NCI-H2029 treated with DMSO at 0.1 percent for 48 hours (cell line): ENCODE results near the gene MICAL3.

Experiments used
- DNase-seq: peaks from one replicate; lab custom pipeline; 2025; lab: John Stamatoyannopoulos, UW

The MICAL3 gene

DNA sequence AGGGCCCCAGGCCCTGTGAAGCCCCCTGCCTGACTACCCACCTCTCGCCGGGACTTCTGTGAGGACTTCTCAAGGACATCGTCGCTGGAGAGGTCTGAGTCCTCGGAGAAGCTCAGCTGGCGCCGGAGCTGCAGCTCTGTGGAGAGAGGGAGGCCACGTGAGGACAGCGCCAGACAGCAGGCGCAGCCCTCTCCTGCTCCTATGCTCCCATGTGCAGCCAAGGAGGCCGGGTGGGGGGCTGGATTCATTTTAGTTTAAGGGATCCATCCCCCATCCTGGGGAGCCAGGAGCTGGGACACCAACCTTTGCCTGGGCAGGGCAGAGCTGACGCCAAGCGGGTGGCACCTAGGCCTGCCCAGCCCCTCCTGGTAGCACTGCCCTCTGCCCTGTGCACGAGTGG is 207.7 kb downstream of the MICAL3 start:
- no peak for DNase-seq

- DNase-seq, result no peak
Observed at GRCh38 chr22:17815703-17816254, 208.6 kb downstream of the MICAL3 start.

- DNase-seq, result no peak
Observed at GRCh38 chr22:17814830-17815229, 209.5 kb downstream of the MICAL3 start.

- no peak for DNase-seq
Observed at GRCh38 chr22:17814084-17814483, 210.3 kb downstream of the MICAL3 start.

- DNase-seq, result no peak
Observed at GRCh38 chr22:17811119-17811518, 213.2 kb downstream of the MICAL3 start.

DNA sequence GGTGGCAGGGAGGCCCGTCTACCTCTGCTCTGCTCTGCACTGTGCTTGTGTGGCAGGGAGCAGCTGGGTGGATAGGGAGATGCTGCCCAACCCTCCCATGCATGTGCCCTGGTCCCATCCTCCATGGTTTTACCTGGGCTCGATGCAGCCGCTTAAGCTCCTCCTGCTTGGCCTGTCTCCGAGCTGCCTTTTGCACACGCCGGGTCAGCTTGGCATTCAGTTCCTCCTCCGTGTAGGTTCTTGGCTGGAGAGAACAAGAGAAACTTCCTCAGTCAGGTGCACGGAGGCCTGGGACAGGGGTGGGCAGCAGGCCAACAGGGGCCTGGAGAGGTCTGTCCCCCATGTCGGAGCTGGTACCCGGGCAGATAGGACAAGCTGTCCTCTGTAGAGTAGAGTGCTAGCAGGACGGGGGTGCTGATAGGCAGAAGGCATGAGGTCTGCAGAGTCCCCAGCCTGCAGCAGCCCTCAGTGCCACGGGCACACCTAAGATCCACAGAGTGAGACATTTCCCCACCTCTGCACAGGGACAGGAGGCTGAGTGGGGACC is 213.7 kb downstream of the MICAL3 start:
- DNase-seq, result no peak

- DNase-seq, result no peak
Observed at GRCh38 chr22:17808693-17809403, 215.5 kb downstream of the MICAL3 start.

DNA sequence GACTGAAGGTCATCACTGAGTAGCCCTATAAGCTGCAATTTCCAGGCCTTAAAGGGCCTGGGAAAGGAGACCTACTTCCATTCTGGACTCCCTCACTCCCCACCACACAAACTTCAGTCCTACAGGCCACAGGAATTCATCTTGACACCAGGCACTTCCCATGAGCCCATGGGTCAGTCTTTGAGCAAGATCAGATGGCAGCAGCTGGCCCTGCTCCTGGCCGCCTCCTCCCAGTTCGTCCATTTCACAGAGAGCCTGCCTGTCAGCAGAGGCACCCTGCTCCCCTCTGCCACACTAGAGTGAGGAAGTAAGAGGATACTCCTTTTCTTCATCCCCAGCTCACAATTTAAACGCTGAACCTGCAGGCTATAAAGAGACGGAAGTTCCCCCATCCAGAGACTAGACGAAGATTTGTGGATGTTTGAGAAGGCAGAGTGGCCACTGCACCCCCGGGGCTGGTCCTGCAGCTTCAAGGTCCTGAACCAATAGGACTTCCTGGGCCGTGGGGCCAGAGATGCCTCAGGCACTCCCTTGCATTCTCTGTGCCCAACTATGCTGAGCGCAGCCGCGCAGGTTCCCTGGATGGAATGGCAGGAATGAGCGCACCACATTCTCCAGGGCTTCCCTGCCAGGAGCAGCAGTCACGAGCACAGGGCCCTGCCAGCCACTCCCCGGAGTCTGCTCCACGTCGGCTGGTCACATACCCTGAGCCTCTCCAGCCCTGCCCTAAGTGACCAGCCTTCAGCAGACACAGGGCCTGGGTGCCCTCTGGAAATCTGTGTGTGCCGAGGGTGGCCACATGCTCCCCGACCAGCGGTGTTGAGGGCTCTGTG is 216.6 kb downstream of the MICAL3 start:
- DNase-seq, result no peak

DNA sequence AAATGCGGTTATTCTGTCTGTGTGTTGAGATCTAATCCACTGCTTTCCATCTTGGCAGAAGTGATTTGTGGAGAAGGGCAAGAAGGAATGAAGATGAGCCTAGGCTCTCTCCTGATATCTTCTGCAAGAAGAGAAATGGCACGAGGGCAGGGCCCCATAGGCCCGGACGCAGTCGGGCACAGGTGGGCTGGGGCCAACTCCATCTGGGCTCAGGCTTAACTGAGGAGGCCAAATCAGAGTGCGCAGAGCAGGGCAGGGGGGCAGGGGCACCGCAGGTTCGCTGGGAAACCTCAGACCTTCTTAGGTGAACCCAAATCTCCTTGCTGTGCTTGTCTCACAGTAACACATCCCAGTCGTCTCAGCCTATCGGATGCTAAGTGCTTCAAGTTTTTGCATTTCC is 217.3 kb downstream of the MICAL3 start:
- DNase-seq, result no peak

- no peak for DNase-seq
Observed at GRCh38 chr22:17806437-17806836, 217.9 kb downstream of the MICAL3 start.

DNA sequence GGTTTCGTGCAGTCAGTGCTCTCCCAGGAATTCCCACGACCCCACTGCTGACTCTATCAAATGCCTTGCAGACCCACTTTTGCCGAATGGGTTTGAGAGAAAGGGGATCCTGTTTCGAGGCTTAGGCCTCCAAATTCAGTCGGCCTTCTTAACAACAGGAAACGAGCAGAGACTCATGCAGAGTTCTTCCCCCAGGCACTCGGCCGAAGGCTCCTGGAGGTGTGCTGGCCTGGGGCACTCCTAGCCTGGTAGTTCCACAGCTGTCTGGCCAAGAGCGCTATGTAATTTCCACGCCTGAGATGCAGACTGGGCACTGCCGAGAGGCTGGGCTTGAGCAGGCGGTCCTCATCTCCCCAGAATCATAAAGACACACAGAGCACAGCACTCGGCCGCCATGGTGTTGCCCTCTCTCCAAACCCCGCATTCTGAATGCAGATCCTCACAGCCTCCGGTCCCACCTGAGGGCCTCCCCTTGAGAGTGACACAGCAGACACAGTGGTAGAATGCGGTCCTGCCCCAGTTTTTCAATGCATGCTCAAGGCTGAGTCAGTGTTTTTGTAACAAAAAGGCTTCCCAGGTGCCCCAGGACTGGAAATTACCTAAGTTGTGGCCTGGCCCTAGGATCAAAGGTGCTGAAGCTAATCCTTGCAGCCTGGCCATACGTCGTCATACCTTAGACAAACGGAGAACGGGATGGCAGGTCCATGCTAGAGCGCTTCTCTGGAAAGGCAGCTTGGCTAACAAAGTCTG is 219.9 kb downstream of the MICAL3 start:
- DNase-seq, result no peak

GRCh38 chr22:17803609-17804270 is 220.6 kb downstream of the MICAL3 start:
- DNase-seq, result no peak

- DNase-seq, result no peak
Observed at GRCh38 chr22:17802822-17803221, 221.5 kb downstream of the MICAL3 start.

DNA sequence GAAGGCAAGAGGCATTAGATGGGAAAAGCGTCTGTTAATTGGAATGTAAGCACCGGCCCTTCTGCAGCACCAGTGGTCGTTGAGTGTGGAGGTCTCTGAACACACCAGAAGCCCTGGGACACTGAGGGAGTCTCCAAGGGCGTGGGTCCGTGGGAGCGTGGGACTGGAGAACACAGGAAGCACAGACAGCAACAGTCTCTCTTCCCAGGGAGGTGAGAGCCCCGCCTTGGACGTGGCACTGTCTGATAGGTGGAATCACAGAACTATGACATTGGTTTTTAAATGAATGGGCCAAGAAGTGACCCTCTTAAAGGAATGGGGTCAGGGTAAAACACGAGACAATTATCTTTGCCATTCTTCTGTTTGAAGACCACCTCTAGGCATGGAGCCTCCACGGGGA is 221.9 kb downstream of the MICAL3 start:
- DNase-seq, result no peak

DNA sequence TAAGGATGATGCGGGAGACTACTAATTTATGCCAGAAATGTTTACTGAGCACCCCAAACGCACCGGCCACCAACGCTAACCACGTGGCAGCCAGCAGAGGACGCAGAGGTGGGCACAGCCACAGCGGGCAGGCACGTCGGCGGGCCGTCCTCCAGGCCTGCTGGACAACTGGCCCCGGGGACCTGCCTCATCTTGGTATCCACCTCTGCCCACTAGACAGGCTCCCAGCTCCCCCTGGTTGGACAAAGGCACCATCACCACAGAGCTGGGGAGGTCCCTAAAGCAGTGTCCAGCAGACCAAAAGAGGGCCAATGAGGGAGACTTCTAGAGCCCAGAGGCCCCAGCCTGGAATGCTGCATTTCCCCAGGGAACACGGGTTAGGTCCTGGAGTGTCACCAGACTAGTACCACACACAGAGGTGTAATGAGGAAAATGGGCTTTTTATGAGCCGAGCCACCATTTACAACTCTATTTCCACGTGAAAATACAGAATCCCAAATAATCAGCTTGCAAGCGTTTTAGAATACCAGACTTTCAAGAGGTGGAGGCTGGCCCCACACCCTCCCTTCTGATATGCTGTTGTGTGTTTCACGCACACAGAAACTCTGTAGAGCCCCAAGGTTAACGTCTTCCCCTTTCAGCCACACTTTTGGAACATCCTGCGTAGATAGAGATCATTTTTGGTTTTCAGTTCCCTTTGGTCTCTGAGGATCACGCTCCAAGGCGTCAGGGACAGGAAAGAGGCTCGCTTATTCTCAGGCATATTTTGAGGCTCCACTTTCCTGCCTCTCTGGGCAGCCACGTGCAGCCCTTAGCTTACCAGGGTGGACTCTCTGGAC is 226.4 kb downstream of the MICAL3 start:
- DNase-seq, result no peak

DNA sequence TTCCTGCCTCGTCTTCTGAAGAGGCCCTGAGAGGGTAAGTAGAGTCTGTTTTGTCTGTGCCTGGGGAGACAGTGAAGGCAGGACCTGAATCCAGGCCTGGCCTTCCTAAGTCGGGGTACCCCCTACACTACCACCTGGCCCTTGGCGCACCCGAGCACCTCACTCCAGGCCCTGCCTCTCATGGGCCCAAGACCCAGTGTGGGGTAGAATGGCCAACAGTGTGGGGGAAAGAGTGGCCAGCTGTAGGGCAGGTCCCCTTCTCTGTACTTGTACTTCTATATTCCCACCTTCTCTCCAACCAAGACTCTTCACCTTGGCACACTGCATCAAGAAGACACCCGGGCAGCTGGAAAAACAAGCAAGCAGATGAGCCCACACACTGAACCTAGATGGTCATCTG is 227.7 kb downstream of the MICAL3 start:
- no peak for DNase-seq

DNA sequence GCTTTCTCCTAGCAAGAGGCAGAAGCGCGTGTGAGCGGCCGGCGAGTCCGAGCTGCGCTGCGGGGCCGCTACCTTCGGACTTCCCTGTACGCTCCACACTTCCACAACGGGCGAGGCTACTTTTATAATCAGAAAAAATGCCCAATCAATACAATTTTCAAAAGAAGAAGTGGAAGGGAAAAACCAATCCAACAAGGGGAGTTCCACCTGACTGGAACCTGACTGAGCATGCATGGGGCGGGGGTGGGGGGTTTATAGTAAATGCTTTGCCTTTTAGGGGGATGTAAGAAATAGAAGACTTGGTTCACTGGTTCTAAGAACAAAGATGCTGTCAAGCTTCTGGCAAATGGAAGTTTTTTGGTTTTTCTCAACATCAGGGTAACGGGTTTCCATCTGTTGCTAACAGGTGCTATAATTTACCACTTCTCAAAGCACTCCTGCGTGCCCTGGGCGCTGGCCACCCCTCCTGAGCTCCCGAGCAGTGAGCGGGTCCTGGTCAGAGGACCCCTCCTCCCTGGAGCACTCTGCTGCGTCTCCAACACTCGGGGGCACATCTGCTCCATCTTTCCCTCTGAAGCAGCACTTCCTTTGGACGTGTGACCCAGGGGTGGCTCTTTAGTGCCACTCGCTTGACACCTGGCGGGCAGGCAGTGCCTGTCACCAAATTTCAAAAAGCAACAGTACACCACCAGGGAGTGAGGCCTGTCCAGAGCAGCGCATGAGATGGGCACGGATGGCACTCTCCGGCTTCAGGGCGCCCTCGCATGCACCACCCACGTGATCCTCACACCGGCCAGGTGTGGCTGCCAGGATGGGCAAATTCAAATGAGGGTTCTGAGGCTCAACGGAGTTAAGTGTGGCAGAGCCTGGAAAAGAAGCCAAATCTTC is 228.5 kb downstream of the MICAL3 start:
- DNase-seq, result no peak

- DNase-seq, result no peak
Observed at GRCh38 chr22:17794726-17795542, 229.4 kb downstream of the MICAL3 start.
